HepG2 (cell line): ENCODE measurements around the gene LGALS9.

Experiments used
- CEBPB ChIP-seq: IDR thresholded peaks from 2 replicates; pipeline ENCODE4 v1.6.1; 2011; ENCODE audit warnings: low read depth, low read length, improper control_type of control experiment, borderline replicate concordance
- CTCF ChIP-seq: sonication (generic); formaldehyde crosslinking; IDR thresholded peaks from 2 replicates; pipeline ENCODE4 v1.5.0; 2020; ENCODE audit warnings: mild to moderate bottlenecking, missing genetic modification reagents, moderate library complexity
- GFI1 ChIP-seq: sonication (generic); formaldehyde crosslinking; IDR thresholded peaks from 2 replicates; pipeline ENCODE4 v1.5.0; 2020; ENCODE audit warnings: missing genetic modification reagents, mild to moderate bottlenecking, borderline replicate concordance
- HMGA1 ChIP-seq: sonication (generic); formaldehyde crosslinking; conservative IDR thresholded peaks from 2 replicates; pipeline ENCODE4 v1.4.0; 2020; ENCODE audit warnings: missing genetic modification reagents
- KDM2A ChIP-seq: sonication (generic); formaldehyde crosslinking; IDR thresholded peaks from 2 replicates; pipeline ENCODE4 v1.4.0; 2020; ENCODE audit warnings: low read depth, missing genetic modification reagents, borderline replicate concordance
- MLLT10 ChIP-seq: sonication (generic); formaldehyde crosslinking; IDR thresholded peaks from 2 replicates; pipeline ENCODE4 v1.4.0; 2020; ENCODE audit warnings: missing genetic modification reagents
- POLR2A ChIP-seq, 2 experiments: IDR thresholded peaks; 2 replicates each; pipeline ENCODE4 v1.6.1; 2011; ENCODE audit warnings: low read depth in 2 of 2, low read length in 2 of 2, mild to moderate bottlenecking in 1 of 2, moderate library complexity in 1 of 2; ENCODE audit not compliant: insufficient read depth in 1 of 2
- RAD21 ChIP-seq: fragments of 450-650 bp; formaldehyde crosslinking; IDR thresholded peaks from 2 replicates; pipeline ENCODE4 v1.5.0; 2020; ENCODE audit warnings: mild to moderate bottlenecking
- RERE ChIP-seq: IDR thresholded peaks from 2 replicates; pipeline ENCODE4 v1.6.1; 2016; ENCODE audit warnings: low read depth, missing genetic modification reagents, missing compliant biosample characterization
- ZNF124 ChIP-seq: sonication (generic); formaldehyde crosslinking; IDR thresholded peaks from 2 replicates; pipeline ENCODE4 v1.4.0; 2020; ENCODE audit warnings: missing genetic modification reagents
- TF ChIP-seq, protein P1 (sequence below): sonication (generic); formaldehyde crosslinking; conservative IDR thresholded peaks from 2 replicates; pipeline ENCODE4 v1.4.0; 2020; ENCODE audit warnings: missing genetic modification reagents
- TF ChIP-seq, protein P2 (sequence below): sonication (generic); formaldehyde crosslinking; IDR thresholded peaks from 2 replicates; pipeline ENCODE4 v1.4.0; 2020; ENCODE audit warnings: missing genetic modification reagents, borderline replicate concordance

- TF ChIP-seq RERE (CRISPR knock-in tag) (no peak), ZNF124 (CRISPR knock-in tag) (no peak), RAD21 (CRISPR knock-in tag) (no peak), HMGA1 (CRISPR knock-in tag) (no peak), MLLT10 (no peak), CTCF (CRISPR knock-in tag) (no peak), POLR2A (IDR thresholded peaks at IDR 0.05; ENCODE audit: insufficient read depth in 1 of 2, low read depth in 2 of 2, low read length in 2 of 2) (no peak), CEBPB (no peak), GFI1 (no peak), KDM2A (CRISPR knock-in tag) (no peak)
- TF ChIP-seq, protein P1, sequence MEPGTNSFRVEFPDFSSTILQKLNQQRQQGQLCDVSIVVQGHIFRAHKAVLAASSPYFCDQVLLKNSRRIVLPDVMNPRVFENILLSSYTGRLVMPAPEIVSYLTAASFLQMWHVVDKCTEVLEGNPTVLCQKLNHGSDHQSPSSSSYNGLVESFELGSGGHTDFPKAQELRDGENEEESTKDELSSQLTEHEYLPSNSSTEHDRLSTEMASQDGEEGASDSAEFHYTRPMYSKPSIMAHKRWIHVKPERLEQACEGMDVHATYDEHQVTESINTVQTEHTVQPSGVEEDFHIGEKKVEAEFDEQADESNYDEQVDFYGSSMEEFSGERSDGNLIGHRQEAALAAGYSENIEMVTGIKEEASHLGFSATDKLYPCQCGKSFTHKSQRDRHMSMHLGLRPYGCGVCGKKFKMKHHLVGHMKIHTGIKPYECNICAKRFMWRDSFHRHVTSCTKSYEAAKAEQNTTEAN (CRISPR knock-in tag) = no peak
- TF ChIP-seq, protein P2, sequence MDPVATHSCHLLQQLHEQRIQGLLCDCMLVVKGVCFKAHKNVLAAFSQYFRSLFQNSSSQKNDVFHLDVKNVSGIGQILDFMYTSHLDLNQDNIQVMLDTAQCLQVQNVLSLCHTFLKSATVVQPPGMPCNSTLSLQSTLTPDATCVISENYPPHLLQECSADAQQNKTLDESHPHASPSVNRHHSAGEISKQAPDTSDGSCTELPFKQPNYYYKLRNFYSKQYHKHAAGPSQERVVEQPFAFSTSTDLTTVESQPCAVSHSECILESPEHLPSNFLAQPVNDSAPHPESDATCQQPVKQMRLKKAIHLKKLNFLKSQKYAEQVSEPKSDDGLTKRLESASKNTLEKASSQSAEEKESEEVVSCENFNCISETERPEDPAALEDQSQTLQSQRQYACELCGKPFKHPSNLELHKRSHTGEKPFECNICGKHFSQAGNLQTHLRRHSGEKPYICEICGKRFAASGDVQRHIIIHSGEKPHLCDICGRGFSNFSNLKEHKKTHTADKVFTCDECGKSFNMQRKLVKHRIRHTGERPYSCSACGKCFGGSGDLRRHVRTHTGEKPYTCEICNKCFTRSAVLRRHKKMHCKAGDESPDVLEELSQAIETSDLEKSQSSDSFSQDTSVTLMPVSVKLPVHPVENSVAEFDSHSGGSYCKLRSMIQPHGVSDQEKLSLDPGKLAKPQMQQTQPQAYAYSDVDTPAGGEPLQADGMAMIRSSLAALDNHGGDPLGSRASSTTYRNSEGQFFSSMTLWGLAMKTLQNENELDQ = no peak
Measured at GRCh38 chr17:27582696-27583095, 48.3 kb upstream of the LGALS9 start.
